ENCODE results near the gene GTF2H1.

GTF2H1 gene

DNA sequence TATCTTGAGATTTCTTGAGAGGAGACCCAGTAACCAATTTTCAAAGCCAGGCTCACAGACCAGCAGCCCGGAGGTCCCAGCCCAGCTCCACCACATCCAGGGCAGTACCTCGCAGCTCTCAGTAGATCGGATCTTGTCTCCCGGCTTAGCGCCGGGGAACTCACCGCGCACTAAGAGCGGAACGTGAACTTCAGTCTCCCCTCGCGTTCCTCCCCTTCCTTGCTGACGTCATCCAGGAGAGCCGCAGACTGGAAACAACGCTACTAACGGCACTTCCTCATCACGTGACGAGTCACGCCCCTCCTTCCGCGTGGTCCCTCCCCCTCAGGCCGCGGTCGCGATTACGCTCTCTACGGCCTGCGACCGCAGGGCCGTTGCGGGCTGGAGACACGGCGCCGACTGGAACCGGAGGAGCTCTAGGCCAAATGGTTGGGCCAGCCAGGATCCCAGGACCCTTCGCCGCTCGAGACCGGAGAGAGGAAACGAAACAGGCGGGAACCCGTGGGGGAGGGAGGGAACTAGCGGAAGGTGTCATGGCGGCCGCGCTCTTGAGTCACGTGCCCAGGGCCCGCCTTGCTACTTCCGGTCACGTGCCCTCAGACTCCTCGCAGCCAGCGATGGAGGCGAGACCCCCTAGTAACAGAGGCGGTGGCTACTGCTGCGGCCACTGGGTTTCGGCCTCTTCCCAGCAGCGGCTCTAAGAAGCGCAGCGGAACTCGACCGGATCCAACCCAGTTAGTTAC lies at the start of gene GTF2H1, which contains the start of gene HPS5:
Gene GTF2H1 (plus strand): TSS at position 599 of the 743 bp plus-strand sequence. CDS start 10,508 bp downstream, outside the sequence.
Gene HPS5 (minus strand): TSS at position 172 of the 743 bp plus-strand sequence. CDS start 4,282 bp downstream, outside the sequence.
- DNase-seq, result peak; percentile 98

DNA sequence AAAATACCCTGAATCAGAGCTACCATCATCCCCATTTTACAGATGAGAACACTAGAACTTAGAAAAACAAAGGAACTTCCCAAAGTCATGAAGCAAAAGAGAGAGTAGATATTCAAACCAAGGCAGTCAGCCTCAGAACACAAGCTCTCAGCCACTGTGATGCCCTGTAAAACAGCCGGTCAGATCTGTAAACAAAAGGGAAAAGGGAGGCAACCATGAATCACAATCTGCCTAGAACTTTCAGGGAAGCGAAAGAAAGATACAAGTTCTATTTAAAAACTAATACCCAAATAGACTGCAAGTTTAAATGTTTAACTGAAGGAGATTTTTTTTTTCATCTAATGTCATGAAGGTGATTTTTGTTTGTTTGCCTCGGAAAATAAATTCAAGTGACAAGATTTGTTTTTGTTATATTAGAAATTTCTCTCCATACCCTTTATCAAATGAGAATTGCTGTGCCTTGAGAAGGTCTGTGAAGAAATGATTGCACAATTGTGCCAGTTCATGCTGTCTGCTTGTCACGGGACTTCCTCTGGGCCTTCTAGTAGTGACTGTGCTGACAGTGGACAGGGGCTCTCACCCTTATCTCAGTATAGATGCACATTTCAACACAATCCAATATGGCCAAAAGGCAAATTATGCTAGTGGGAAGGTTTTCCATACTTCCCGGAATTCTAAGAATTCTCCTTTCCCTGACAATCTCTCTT lies 44.6 kb upstream of the GTF2H1 start:
- DNase-seq, result no peak

DNA sequence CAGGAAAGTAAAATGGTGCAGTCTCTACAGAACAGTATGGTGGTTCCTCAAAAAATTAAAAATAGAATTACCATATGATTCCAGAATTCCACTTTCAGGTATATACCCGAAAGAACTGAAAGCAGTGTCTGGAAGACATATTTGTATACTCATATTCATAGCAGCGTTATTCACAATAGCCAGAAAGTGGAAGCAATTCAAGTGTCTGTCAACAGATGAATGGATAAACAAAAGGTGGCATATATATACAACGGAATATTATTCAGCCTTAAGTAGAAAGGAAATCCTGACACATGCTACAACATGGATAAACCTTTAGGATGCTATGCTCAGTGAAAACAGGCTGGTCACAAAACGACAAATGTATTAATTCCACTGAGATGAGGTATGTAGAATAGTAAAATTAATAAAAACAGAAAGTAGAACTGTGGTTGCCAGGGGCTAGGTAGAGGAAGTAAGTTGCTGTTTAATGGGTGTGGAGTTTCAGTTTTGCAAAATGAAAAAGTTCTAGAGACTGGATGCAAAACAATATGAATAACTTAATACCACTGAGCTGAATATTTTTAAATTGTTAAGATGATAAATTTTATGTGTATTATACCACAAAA lies 41.8 kb upstream of the GTF2H1 start:
- peak; percentile 35 for DNase-seq

- no peak for DNase-seq
Observed at GRCh38 chr11:18282626-18283025, 39.7 kb upstream of the GTF2H1 start.

DNA sequence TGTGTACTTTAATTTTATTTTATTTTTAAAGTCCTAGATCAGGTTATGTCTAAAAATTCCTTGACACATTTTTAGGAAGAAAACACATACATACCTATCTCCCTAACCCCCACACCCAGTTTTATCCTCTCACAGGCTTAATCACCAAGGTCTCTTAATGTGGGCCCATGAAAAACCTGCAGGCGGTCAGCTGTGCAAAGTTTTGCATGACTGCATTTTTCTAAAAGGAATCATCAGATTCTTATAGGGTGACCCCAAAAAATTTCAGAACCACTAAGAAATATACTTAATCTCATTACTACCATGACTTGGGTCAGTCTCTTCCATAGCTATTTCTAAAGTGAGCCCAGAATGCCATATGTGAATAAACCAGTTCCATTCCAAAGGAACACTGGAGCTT lies 36.5 kb upstream of the GTF2H1 start:
- no peak for DNase-seq

GRCh38 chr11:18288911-18289310 lies 33.5 kb upstream of the GTF2H1 start:
- DNase-seq, result no peak

DNA sequence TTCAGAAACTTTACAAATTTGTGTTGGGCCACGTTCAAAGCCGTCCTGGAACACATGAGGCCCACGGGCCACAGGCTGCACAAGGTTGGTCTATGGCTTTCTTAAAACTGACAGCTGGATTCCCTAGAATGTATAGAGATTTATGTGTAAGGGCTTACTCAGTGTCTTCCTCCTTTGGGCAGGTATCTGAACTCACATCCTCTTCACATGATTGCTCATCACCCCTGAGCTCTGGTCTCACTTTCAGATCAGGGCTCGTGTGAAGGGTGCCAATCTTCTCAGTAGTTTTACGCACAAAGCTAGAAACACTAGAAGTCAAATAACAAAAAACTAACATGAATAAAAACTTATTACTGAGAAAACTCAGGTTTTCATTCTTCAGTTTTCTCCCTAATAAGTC lies 27.5 kb upstream of the GTF2H1 start:
- peak; percentile 64 for DNase-seq

GRCh38 chr11:18295316-18295715 lies 27.1 kb upstream of the GTF2H1 start:
- DNase-seq, result no peak

GRCh38 chr11:18299721-18300120 lies 22.6 kb upstream of the GTF2H1 start:
- DNase-seq, result no peak

DNA sequence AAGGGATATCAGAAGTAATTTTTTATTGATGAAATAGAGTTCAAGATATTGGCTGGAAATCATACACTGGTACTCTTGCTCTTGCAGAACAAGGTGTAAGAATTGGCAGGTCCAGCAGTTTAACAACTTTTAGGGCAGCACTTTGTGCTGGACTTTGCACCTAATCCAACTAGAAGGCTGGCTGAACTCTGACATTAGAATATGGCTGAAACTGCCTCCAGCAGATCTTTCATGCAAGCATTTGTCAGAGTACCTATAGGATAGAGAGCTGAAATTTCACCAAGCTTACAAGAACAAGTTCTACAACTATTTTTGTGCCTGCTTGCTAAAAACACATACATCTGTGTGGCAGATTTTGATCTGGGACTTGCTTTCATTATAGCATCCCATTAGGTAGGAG lies 17.6 kb upstream of the GTF2H1 start:
- DNase-seq, result no peak

DNA sequence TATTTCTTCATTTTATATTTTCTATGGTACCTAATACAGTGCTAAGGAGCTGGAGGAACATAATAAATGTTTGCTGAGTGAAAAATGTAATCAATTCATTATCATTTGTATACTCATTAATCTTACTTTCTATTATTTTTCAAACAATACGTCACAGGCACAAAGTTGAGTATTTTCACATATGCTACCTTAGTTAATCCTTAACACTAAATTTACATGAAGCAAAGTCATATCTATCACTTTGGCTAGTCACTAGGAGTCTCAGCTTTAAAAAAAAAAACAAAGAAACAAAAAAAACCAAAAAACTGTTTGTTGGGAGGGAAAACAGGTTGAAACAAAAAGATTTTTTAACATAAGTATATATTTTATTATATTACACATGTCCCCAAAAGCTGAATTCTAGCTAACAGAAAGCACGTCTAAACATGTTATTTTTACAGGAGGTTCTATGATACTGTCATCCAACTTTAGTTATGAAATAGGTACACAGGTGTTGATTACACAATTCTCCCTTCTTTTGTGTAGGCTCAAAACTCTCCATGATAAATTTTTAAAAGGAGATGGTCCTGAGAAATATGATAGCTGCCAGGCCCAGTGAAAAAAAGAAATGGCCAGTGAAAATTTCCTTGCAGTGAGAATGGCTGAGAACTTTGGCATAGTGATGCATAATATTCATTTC lies 14.8 kb upstream of the GTF2H1 start:
- DNase-seq, result no peak

GRCh38 chr11:18308242-18308641 lies 14.1 kb upstream of the GTF2H1 start:
- DNase-seq, result no peak

GRCh38 chr11:18309691-18310090 lies 12.7 kb upstream of the GTF2H1 start:
- no peak for DNase-seq

GRCh38 chr11:18310800-18311340 lies 11.5 kb upstream of the GTF2H1 start:
- DNase-seq, result no peak

GRCh38 chr11:18312012-18312411 lies 10.4 kb upstream of the GTF2H1 start:
- no peak for DNase-seq

DNA sequence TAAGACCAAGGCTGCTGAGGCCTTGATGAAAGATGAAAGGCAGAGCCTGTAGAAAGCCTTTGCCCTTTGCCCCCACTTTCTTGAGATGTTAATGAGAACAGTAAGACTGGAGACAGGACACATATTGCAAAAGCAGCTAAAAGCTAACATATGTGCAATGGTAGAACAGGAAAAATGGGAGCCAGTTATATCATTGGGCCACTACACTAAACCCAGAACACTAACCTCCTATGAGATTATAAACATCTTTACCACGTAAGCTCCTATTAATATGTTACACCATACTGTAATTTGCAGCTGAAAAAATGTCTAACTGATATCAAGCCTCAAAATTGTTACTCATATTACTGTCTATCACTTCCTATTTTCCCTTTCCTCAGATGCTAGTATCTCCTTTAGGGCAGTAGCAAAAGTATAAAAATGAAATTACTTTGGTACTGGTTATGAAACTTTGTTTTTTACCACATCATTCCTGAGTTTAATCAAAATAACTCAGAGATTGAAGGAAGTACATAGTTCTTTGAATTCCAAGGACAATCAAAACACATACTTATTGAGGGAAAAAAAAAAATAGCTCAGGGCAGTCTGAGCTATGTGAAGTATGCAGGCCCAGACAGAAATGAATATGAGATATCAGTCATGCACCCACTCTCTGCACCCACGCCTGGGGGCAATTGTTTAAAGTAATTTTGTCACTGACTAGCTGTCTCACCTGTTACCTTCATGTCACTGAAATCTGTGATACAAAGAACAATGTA lies 9.5 kb upstream of the GTF2H1 start:
- no peak for DNase-seq

GRCh38 chr11:18313965-18314763 lies 8.2 kb upstream of the GTF2H1 start:
- no peak for DNase-seq

DNA sequence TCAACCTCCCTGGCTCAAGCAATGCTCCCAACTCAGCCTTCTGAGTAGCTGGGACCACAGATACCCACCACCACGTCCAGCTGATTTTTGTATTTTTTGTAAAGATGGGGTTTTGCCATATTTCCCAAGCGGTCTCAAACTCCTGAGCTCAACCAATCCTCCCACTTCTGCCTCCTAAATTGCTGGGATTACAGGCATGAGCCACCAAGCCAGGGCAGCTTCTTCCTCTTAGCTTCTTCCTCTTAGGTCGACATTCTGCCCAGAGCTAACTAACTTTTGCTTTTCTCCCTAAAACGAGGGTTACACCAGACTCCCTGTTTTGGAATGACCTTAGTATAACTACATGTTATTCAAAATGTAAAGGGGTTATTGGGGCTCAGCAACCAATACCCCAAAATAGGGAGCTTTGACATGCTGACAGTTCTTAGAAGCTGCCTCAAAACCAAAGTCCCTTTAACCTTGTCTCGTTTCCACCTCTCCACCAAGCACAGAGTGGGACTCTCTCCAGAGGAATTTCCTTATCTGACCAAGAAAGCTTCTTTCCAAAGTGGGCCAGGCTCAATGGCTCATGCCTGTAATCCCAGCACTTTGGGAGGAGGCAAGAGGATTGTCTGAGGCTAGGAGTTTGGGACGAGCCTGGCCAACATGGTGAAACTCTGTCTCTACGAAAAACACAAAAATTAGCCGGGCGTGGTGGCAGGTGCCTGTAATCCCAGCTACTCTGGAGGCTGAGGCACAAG lies 7.4 kb upstream of the GTF2H1 start:
- no peak for DNase-seq

DNA sequence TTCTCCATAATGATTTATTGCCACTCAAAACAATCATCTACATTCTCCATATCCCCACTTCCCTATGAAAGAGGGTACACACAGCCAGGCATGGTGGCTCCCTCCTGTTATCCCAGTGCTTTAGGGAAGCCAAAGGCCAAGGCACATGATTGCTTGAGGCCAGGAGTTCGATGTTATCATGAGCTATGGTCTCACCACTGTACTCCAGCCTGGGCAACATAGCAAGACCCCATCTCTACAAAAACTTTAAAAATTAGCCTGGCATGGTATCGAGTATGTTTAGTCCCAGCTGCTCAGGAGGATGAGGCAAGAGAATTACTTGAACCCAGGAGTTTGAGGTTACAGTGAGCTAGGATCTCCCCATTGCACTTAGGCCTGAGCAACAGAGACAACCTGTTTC lies 6.5 kb upstream of the GTF2H1 start:
- no peak for DNase-seq

DNA sequence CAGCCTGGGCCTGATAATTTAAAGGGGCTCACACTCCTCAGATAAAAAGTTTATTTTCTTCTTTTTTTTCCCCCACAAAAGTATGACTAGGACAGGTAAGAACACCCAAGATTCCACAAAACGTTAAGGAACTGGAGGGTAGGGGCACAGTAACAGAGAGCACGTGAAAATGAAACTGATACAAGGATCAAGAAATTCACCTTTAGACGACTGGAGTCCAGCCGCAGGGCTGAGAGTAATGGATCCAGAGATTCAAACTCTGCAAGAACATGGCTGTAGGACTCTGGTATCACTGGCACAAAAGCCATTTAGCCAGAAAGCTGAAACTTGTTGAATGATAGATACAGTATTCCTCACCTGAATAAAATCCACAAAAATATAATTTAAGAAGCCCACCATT lies 4.8 kb upstream of the GTF2H1 start:
- no peak for DNase-seq

DNA sequence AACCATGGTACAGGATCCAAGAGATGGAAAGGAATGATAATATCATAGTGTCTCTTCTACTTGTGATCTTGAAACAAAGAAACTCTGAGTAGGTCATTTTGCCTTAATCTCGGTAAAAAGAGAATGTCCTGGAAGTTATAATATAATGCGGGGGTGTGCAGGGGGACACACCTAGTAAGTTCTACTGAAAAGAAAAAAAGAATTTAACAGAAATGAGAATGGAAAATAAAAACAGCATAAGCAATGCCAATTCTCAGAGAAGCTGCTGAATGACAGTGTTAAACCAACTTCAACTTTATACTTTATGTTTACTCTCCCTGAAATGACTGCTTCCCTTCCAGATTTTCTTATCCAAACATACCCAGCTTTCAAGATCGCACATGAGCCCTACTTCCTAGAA lies 2.5 kb upstream of the GTF2H1 start:
- no peak for DNase-seq
